HG03060 (cell line): ENCODE data around the gene PTGER3.

Experiments
- ATAC-seq: cut with Tn5 transposase; IDR thresholded peaks from one replicate; pipeline ENCODE4 v1.9.1; 2021; ENCODE audit warnings: low read depth, moderate number of reproducible peaks; ENCODE audit not compliant: unreplicated experiment

PTGER3 gene

DNA sequence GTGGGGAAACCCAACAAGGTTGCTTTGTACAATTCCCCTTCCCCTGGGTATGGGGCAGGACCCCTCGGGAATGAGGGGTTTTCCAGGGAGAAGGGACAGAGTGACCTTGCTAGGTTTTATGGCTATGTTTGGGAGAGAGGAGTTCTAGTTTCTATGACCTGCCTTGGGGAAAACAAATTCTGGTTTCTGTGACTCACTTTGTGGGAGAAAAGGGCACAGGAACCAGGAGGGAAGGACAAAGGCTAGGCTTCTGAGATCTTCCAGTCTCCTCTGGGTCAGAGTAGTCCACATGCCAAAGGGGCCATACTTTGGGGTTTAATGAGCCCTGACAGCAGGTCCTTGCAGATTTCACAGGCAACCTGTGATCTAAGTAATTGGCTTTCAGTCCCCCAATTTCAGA is 5.5 kb upstream of the PTGER3 start:
- ATAC-seq, result no peak

DNA sequence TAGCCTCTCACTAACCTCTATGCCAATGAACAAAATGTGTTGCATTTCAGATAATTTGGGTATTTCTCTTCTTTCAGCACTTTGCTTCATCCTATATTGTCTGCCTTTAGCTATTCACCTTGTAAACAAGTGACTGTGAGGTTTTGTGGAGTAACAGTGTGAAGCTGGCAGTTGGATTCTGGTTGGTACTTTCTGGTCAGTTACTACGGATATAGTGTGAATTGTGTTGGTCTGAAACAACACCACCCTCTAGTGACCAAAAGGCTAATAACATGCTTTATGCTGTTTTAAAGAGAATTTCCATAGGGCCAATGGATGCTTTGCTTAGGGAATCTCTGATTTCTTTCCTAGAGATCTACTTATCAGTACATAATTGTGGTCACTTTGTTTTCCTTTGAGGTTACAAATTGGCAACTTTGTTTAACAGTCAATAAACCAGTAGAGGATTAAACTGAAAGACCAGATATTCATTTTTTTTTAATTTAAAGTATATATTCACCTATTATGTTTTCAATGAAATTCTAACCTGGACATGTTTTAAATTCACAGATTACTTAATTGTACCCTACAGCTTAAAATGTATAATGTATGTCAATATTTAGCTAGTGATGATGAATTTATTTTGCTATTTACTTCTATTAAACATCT is 2.5 kb upstream of the PTGER3 start:
- peak; percentile 66 for ATAC-seq

DNA sequence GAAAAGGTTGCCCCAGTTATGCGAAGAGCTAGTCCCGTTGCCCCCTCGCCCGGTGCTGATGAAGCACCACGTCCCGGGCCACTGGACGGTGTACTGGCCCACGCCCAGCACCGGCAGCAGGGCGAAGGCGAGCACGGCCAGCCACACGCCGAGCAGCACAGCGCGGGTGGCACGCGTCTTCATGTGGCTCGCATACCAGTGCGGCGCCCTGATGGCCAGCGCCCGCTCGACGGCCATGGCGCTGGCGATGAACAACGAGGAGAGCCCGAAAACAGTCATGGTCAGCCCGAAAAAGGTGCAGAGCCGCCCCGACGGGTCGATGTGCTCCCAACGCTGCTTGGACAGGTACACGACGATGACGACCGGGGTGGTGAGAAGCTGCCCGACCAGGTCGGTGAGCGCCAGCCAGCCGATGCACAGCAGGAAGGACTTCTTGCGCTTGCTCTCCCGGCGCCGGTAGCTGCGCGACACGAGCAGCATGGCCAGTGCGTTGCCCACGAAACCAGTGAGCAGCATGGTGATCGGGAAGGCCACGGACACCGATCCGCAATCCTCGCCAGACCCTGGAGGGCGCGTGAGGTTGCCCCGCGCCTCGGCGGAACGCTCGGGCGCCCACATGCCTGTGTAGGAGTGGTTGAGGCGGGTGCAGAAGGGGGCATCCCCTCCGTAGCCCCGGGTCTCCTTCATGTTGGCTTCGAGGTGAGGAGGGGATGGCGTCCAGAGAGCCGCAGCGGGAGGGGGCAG is 553 bp downstream of the PTGER3 start:
- no peak for ATAC-seq

DNA sequence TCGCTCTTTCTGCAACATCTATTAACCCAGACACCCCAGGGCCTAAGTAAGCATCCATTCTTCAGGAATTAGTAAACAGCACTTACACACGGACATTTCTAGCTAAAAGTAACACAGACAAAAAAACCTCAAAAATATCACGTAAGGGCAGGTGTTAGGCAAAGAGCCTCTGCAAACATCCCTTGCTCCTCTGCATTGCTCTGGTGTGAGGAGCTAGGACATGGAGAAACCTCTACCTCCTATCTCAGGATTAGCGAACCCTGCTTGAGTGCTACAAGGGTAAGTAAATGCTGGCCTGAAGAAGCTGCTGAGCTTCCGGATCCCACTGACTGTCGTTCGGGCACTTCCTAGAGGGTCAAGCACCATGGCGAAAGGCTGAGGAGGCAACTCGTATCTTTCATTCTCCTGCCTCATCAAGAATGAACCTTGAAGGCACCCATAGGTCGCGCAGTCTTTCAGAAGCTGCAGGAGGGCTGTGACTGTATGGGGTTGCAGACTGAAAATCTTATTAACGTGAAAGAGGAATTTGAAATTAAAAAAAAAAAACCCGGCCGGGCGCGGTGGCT is 2.1 kb downstream of the PTGER3 start:
- no peak for ATAC-seq

DNA sequence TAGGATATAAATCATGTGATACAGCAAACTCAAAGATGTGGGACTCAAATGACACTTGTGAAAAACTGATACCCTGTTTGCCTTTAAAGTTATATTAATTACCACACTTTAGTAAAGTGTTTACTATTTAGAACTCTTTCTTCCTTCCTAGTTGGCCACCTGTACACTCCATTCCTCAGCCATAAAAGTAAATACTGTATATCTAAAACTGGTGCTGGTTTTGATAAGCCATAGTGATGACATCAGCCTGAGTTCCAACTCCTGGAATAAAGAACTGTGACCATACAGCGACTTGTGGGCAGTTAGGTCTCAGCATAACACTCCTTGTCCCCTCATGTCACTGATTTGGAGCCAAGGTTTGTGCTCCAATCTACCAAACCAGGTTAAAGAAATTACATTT is 2.8 kb downstream of the PTGER3 start:
- no peak for ATAC-seq

DNA sequence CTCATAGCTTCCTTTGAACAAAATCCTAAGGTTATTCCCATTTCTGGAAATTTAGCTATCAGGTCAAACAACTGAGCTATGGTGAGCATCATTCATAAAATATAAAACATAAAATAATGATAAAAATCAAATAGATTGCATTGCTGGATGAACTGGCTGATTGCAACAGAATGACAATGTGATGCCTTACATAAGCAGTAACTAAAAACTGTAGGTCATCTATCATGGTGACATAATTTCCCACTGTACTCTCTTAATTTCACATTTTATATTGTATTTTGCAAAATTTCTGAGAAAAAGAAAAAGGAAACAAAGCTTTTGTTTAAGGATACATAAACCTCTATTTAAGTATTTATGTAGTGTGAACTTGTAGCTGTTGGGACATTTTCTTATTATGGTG is 4.6 kb downstream of the PTGER3 start:
- no peak for ATAC-seq

DNA sequence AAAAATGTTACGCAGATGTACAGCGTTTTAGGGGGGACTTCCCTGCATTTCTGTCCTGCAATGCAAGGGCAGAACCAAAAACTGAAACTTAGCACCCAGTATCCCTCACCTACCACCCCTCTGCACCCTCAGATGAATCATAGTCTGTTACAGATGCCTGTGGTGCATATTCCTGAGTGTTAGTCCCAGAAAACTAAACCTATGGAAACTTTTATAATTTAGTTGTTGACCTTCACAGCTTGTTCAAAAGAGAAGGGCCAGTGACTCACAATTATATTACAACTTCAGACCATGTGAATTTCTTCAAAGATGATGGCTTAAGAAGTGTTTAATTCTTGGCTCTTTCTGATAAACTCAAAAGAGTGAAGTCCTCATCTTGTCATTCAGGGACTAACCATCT is 5.8 kb downstream of the PTGER3 start:
- ATAC-seq, result no peak

DNA sequence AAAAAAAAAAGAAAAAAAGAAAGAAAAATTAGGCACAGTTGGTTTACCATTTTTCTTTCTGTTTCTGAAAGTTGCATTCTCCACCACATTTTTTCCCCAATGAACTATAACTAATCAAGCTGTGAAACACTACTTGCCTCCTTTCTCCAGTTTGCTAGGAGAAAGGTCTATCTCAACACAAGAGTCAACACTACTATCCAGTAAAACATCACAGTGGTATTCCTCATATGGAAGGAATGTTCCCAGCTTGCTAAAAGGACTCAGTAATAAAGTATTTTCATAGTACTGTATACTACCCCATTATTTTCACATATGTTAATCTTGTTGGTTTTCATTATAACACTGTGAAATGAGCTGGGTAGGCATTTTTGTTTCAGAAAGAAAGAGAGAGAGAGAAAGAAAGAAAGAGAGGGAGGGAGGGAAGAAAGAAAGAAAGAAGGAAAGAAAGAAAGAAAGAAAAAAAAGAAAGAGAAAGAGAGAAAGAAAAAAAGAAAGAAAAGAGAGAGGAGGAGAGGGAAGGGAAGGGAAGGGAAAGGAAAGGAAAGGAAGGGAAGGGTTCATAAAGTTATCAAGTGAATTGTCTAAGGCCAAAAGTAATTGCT is 7.9 kb downstream of the PTGER3 start:
- ATAC-seq, result no peak

DNA sequence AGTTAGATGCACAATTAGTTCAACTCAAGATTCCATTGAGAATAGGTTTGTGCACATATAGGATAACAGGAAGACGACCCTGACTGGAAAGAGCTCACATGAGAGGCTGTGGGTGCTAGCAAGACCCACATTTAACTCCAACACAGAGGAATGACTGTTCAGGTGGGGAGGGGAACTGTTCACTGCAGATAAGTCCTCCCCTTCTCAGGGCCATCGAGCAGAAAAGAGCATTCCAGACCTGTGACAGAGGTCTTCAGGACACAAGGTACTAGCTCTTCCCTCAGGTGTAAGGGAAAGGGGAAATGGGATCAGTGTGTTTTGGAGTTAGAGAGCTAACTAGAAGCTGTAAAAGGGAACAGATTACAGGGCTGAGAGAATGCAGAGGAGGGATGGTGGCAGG is 8.7 kb downstream of the PTGER3 start:
- no peak for ATAC-seq

DNA sequence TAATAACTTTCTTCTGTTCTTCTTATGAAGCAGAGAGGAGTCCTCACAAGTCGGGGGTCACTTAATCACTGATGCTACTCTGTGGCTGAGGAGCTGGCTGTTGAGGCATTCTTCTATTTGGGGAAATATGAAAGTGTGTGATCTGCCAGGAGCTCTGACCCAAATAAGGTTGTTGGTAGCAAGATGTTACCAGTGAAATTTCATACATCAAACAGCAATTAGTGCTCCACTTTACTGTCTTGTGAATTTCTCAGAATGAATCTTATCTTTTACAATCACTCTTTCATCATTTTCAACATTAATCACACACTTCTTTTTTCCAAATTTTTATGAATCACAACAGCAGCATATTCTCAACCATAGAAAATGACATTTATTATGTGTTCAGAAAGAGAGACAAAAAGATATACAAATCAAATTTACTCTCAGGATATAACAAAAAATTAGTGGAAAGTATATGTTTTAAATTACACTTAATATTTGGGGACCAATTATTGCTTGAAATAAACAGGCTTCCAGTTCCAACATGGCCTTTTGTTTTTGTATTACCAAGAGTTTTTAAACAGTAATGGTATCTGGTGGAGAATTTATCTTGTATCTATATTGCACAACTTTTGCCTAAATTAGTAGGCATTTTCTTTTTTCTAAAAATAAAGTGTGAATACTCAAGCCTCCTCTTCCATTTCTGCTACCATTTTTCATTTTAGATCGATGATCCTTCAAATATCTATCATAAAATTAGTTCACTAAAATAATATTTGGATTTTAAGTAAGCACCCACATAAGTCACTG is 9.6 kb downstream of the PTGER3 start:
- ATAC-seq, result no peak

DNA sequence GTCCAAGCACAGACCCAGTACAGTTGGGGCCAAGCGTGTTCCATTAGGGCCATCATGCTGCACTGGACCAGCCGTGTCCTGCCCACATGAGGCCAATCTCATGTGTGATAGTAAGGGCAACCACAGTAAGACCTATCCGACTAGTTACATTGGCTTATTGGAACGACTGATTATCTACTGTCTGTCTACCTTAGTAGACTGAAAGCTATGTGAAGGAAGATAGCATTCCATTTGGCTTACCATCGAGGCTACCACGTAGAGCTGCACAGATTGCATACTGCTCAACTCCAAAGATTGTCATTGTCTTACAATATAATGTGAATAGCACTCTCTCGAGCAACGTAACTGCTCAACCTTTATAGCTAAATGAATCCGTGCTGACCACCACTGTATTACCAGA is 10.6 kb downstream of the PTGER3 start:
- no peak for ATAC-seq

DNA sequence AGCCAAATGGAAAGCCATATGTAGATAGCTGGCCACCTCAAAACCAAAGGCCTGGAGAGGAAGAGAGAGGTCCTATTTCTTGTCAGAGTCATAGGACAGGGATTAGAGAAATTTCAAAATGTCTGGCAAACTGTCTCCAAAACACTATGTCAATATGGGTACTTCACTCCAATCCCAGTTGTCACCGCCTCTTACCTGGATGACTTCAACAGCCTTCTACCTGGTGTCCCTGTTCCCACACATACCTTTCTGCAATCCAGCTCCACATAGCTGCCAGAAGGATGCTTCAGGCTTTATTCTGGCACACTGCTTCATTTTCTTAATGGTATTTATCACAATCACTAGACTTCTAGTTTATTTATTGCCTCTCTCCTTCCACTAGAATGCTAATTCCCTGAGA is 14.5 kb downstream of the PTGER3 start:
- no peak for ATAC-seq

DNA sequence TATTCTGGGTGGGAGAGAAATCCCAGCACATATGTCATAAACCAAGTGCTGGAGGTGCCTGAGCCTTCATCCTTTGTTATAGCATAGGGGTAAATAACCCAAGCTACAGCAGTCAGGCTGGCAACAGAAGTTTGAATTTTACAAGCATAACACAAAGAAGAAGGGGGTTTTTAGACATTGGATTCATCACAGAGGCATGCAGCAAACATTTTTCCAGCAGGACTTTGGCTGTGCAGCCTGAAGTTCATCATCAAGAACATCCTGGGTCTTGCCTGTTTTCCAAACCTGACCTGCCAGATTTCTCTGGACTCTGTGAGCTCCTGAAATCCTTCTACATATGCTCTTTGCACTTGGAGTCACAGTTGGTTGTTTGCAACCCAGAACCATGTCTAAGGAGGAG is 16.2 kb downstream of the PTGER3 start:
- no peak for ATAC-seq

DNA sequence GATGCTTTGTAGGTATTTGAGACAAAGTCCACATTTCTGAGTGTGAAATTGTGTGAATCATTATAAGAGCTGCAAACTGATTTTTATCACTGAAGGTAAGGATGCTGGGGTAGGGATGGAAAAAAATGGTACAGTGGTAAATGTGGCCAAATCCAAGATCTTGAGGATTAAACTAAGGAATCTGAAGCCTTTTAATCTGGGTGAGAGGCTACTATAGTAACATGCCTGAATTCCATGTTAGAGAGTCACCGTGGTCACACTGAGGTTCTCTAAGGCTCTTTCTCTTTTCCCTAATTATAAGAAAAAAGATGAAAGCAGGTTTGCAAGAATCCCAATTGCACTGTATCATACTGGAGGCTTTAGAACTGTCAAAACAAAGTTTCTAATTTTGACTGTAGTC is 17.6 kb downstream of the PTGER3 start:
- no peak for ATAC-seq

DNA sequence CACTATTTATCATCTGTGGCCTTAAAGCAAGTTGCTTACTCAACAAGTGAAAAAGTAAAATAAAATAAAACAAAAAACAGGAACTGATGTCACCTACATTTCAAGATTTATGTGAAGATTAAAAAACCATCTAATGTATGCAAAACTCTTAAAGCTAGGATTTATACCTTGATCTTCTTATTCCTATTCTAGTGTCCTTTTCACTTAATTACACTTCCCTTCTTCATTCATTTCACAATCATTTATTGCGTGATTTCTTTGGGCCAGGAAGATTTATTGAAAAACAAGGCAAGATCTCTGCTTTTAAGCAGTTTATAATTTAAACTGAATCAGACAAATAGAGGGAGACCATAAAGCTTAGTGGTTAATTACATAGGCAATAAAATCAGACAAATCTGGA is 18.6 kb downstream of the PTGER3 start:
- no peak for ATAC-seq

DNA sequence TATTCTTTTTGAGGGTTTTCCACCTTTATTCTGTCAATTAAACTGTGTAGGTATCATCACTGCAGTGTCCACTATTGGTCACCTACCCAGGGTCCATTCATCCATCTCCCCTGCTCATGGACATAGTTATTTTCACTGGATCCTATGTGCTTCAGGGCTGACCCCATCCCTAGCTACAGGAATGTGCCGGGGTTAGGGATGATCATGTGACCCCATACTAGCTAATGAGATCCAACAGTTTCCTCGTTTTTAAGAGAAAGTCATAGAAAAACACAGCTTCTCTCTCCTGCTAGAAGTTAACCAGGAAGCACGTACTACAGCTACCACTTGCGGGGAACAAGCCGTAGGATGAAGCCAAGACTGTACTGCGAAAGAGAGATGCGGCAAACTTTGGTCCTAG is 19.6 kb downstream of the PTGER3 start:
- ATAC-seq, result no peak

DNA sequence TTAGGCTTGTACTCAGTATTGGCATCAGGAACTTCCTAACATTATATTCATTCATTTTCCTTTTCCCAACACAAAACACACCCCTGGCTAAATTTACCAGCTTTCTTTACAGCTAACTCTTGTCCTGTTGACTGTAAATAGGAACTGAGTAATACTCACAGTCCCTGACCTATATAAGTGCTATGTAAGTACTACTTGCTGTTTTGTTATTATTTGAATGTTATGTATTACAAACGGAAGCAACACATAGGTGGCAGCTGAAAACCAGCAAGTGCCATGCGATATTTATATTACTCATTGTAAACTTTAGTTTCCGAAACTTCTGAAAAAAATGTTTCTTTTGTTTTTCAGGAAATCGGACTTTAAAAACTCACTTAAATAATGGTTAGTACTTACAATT is 21.5 kb downstream of the PTGER3 start:
- no peak for ATAC-seq

DNA sequence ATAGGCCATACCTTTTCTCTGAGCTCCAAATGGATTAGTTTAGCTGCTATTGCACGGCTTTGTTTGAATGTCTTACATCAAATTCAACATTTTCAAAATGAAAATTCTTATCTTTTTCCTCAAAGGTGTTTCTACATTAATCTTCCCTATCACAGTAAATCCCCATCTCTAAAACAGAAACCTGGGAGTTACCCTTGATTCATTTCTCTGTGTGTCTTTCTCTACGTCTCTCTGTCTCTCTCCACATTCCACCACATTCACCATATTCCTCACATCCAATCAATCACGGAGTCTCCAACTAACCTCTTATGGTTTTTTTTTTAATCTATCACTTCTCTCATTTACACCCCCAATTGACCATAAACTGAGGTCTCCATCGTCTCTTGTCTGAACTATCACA is 24.1 kb downstream of the PTGER3 start:
- ATAC-seq, result no peak

DNA sequence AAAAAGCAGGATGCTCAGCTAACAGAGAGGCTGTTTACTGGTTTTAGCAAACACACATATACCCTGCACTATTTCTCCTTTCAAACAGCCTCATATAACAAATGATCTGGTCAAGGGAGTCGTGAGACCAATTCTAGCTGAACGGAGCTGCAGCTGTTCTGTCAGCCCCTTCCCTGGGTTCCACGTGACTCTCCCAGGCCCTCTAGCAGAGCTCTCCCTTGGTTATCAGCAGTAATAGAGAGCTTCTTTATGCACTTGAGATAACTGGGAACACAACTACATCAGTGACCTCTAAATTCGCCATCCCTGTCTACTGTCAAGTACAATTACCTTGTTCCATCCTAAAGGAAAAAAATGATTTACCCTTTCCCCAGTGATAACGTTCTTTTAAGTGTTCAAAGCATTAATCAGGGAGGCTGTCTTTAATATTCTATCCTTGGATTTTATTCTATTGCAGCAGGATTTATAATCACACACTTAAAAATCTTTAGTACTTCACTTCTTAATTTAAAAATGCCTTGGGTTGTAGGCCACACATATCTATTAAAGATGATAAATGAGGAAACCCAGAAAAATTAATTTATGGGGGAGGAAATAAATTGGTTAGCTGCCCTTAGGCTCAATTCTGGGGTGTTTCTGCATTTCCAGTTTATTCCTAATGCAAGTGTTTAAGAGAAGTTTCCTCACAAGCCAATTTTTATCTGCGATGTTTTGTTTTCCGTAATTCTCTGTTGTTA is 28.2 kb downstream of the PTGER3 start:
- no peak for ATAC-seq

DNA sequence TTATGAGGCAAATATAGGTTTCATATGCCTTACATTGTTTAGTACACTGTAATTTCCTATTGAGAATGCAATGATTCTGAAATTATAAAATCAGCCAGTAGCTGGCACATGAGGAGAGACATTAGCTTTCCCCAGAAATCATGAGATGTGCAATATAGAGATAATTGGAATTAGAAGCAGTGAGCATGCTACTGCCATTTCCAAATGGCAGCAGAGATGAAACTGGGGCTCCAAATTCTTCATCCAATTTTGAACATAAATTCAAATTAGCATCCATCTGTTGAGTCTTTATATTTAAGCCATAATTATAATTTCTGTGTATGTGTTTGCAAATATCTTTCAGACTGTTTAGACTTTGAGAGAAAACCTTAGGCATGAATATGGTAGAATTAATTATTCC is 28.8 kb downstream of the PTGER3 start:
- ATAC-seq, result no peak
